MCF 10A (cell line): Measurements from ENCODE around the gene RFX1. TPM values are rescaled to one million over a fixed set of nuclear protein-coding genes. Genes with fewer than 3 reads are reported as not detected.
"Not testable (repeated sequence)": the region's sequence is repeated elsewhere in the genome, so short reads cannot be mapped to it uniquely, and the experiment has no call there.

Experiments
- BruUV-seq: library from RNA; stranded (reverse); fragments of 400-500 nt; replicated peaks from 2 replicates; lab custom pipeline; 2021; lab: Mats Ljungman, UMichigan
- CTCF ChIA-PET: fragments of 300-600 bp; sonication (Branson Sonifier 250); formaldehyde crosslinking; extraction: SDS; loops from one replicate; lab custom pipeline; 2021; ENCODE audit warnings: antibody characterized with exemption, inconsistent platforms; lab: Yijun Ruan, JAX
- POLR2A ChIA-PET: fragments of 300-600, 350-650 bp; sonication (Branson Sonifier 250); formaldehyde crosslinking; extraction: SDS; loops from one replicate; lab custom pipeline; 2020; ENCODE audit warnings: antibody characterized with exemption, inconsistent platforms; lab: Yijun Ruan, JAX
- DNase-seq: peaks from one replicate; pipeline ENCODE4 v3.0.0-alpha.2; 2018; ENCODE audit not compliant: unreplicated experiment
- H3K27ac Mint-ChIP-seq: one replicate; pipeline ENCODE4 v1.8.0; 2022; ENCODE audit warnings: mild to moderate bottlenecking, low read depth, mixed read lengths; ENCODE audit not compliant: unreplicated experiment
- H3K27me3 Mint-ChIP-seq: one replicate; pipeline ENCODE4 v1.8.0; 2022; ENCODE audit warnings: mixed read lengths; ENCODE audit not compliant: insufficient read depth, unreplicated experiment
- H3K36me3 Mint-ChIP-seq: one replicate; pipeline ENCODE4 v1.8.0; 2022; ENCODE audit warnings: mild to moderate bottlenecking, moderate library complexity, mixed read lengths; ENCODE audit not compliant: insufficient read depth, unreplicated experiment
- H3K4me1 Mint-ChIP-seq: one replicate; pipeline ENCODE4 v1.8.0; 2022; ENCODE audit warnings: mixed read lengths; ENCODE audit not compliant: insufficient read depth, unreplicated experiment
- H3K4me3 Mint-ChIP-seq: one replicate; pipeline ENCODE4 v1.8.0; 2022; ENCODE audit warnings: mild to moderate bottlenecking, moderate library complexity, mixed read lengths; ENCODE audit not compliant: unreplicated experiment
- H3K9me3 Mint-ChIP-seq: one replicate; pipeline ENCODE4 v1.8.0; 2022; ENCODE audit warnings: mixed read lengths; ENCODE audit not compliant: unreplicated experiment
- intact Hi-C: fragments of 100-400 bp; cut with micrococcal nuclease; formaldehyde crosslinking; loops from 2 replicates; pipeline ENCODE4 v1.14.1; 2022
- total RNA-seq: library from RNA; stranded (reverse); gene quantifications from 2 replicates; pipeline ENCODE4 v1.2.3, GENCODE V29; 2022
- TF ChIP-seq, protein P1 (sequence below): fragments of 200-600 bp; IDR thresholded peaks from one replicate; pipeline ENCODE4 v1.8.0; 2022; ENCODE audit warnings: antibody characterized with exemption, mild to moderate bottlenecking; ENCODE audit not compliant: unreplicated experiment

RFX1 gene
- total RNA-seq, 1 experiment from 2014 or later, result 16.8 TPM

DNA sequence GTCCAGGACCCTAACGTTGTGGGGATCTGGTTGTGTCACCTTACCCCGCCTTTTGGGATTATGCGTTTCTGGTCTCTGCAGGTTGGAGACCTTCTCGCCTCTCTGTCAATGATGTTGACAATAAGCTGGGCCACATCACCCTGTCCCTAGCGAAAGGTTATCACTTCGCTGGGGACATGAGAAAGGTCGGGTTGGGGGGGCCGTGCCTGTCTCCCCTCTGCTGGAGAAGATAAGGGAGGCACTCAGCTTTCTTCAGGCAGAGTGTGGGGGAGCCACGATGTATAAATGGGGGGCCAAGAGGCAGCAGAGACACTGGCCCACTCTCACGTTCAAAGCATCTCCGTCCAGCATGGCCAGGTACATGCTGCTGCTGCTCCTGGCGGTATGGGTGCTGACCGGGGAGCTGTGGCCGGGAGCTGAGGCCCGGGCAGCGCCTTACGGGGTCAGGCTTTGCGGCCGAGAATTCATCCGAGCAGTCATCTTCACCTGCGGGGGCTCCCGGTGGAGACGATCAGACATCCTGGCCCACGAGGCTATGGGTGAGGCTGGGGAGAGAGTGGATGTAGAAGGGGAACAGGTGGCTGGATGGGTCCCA is 21.8 kb upstream of the RFX1 start, which contains the start of gene RLN3:
RLN3 (plus strand) TSS at position 293 of the 595 bp plus-strand sequence; CDS start at position 350, 57 bp downstream.
- Mint-ChIP-seq H3K36me3 (no peaks in the 10 kb centered on the region), H3K4me1 (peaks cover 12% of the 10 kb centered on the region), H3K27me3 (no peaks in the 10 kb centered on the region), H3K27ac (no peak within 1 kb of the TSS), H3K4me3 (no peak within 1 kb of the TSS), H3K9me3 (no peaks in the 10 kb centered on the region)
- CTCF ChIA-PET, result interaction anchor here (0.6 to 1.2 kb wide), 4 partner anchors 9 to 125 kb away, joined by 3 to 4 read pairs (median 4); no protein-coding TSS in a partner anchor
- TF ChIP-seq, protein P1, sequence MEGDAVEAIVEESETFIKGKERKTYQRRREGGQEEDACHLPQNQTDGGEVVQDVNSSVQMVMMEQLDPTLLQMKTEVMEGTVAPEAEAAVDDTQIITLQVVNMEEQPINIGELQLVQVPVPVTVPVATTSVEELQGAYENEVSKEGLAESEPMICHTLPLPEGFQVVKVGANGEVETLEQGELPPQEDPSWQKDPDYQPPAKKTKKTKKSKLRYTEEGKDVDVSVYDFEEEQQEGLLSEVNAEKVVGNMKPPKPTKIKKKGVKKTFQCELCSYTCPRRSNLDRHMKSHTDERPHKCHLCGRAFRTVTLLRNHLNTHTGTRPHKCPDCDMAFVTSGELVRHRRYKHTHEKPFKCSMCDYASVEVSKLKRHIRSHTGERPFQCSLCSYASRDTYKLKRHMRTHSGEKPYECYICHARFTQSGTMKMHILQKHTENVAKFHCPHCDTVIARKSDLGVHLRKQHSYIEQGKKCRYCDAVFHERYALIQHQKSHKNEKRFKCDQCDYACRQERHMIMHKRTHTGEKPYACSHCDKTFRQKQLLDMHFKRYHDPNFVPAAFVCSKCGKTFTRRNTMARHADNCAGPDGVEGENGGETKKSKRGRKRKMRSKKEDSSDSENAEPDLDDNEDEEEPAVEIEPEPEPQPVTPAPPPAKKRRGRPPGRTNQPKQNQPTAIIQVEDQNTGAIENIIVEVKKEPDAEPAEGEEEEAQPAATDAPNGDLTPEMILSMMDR, result no peak
- BruUV-seq, result no TSS peak
- intact Hi-C loops, result no loop called here
- DNase-seq, result no peak
- POLR2A ChIA-PET, result interaction anchor here (1.5 kb wide), 1 partner anchor 21 kb away, joined by 4 read pairs; no protein-coding TSS in a partner anchor

DNA sequence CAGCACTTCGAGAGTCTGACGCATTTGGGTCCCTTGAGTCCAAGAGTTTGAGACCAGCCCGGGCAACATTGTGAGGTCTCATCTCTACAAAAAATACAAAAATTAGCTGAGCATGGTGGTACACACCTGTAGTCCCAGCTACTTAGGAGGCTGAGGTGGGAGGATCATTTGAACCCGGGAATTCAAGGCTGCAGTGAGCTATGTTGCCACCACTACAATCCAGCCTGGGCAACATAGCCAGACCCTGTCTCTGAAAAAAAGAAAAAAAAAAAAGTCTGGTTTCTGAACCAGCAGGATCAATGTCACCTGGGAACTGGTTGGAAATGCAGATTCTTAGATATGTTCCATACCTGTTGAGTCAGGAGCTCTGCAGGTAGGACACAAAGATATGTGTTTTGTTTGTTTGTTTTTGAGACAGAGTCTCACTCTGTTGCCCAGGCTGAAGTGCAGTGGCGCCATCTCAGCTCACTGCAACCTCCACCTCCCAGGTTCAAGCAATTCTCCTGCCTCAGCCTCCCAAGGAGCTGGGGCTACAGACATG is 20.6 kb upstream of the RFX1 start:
- H3K27ac Mint-ChIP-seq, H3K9me3 Mint-ChIP-seq, DNase-seq, intact Hi-C loops, H3K27me3 Mint-ChIP-seq, H3K4me3 Mint-ChIP-seq, H3K4me1 Mint-ChIP-seq, BruUV-seq, H3K36me3 Mint-ChIP-seq: not testable (repeated sequence)
- POLR2A ChIA-PET, result interaction anchor here (0.6 to 1.5 kb wide), 2 partner anchors 19 to 31 kb away, joined by 3 to 4 read pairs; no protein-coding TSS in a partner anchor
- CTCF ChIA-PET, result interaction anchor here (0.9 to 1.2 kb wide), 2 partner anchors 17 to 33 kb away, joined by 3 to 5 read pairs; no protein-coding TSS in a partner anchor

DNA sequence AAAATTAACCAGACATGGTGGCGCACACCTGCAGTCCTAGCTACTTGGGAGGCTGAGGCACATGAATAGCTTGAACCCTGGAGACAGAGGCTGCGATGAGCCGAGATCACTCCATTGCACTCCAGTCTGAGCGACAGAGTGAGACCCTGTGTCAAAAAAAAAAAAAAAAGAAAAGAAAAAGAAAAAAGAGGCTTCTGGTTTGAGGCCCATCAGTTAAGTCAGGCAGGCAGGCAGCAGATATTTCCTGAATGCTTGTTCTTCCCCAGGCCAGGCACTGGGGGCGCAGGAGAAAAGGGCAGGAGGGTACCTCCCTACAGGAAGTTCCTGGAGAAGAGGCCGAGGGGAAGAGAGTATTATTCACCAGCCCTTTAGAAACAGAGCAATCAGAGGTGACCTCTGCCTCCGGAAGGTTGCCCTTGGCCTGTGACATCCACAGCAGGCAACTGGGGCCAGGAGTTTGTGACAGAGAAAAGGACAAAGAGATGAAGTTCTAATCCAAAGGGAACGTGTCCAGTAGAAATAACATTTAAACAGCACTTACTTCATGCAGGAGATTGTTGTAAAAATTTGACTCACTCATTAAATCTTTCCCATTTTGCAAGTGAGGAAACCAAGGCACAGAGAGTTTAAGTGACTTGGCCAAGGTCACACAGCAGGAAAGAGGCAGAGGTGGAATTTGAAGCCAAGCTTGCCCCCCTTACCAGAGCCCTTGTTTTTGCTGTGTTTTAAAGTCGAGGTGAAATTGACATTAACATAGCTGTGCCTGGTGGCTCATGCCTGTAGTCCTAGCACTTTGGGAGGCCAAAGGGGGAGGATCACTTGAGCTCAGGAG is 17.5 kb upstream of the RFX1 start:
- Mint-ChIP-seq H3K36me3 (no peaks in the 10 kb centered on the region), H3K4me1 (no peaks in the 10 kb centered on the region), H3K9me3 (no peaks in the 10 kb centered on the region), H3K27ac (no peak overlapping the region), H3K4me3 (no peak overlapping the region), H3K27me3 (no peaks in the 10 kb centered on the region)
- POLR2A ChIA-PET, result no interaction called here
- no TSS peak for BruUV-seq
- CTCF ChIA-PET, result interaction anchor here (0.6 to 1.2 kb wide), 5 partner anchors 10 to 928 kb away, joined by 3 to 5 read pairs (median 4); no protein-coding TSS in a partner anchor
- intact Hi-C loops, result no loop called here
- TF ChIP-seq, protein P1, result peak; percentile 23
- peak; percentile 70 for DNase-seq

DNA sequence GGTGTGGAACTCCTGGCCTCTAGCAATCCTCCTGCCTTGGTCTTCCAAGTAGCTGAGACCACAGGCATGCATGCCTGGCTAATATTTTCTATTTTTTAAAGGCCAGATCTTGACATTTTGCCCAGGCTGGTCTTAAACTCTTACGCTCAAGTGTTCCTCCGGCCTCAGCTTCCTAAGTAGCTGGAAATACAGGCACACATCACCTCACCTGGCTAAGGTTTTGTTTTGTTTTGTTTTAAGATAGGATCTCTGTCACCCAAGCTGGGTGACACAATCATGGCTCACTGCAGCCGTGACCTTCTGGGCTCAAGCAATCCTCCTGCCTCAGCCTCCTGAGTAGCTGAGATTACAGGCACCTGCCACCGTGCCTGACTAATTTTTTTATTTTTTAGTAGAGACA is 16.3 kb upstream of the RFX1 start:
- TF ChIP-seq, protein P1, result no peak
- intact Hi-C loops, result no loop called here
- ChIA-PET CTCF (interaction anchor here (0.6 to 2.2 kb wide), 6 partner anchors 9 to 929 kb away, joined by 3 to 9 read pairs (median 4); partner anchors contain the start of gene IL27RA), POLR2A (interaction anchor here (0.6 kb wide), 1 partner anchor 1110 kb away, joined by 4 read pairs; no protein-coding TSS in a partner anchor)
- Mint-ChIP-seq H3K9me3 (no peaks in the 10 kb centered on the region), H3K36me3 (no peaks in the 10 kb centered on the region), H3K4me1 (peaks cover 6% of the 10 kb centered on the region), H3K27ac (no peak overlapping the region), H3K27me3 (no peaks in the 10 kb centered on the region), H3K4me3 (no peak overlapping the region)
- no peak for DNase-seq
- no TSS peak for BruUV-seq
